HTERT RPE-1 (cell line): ENCODE data around the gene LRRN4.

Experiments used
- in situ Hi-C: fragments of 300-500 bp; cut with MboI; formaldehyde crosslinking; loops from 4 replicates; pipeline ENCODE4 v1.14.3; 2020; ENCODE audit warnings: low sequenced_read_pairs

LRRN4 gene

DNA sequence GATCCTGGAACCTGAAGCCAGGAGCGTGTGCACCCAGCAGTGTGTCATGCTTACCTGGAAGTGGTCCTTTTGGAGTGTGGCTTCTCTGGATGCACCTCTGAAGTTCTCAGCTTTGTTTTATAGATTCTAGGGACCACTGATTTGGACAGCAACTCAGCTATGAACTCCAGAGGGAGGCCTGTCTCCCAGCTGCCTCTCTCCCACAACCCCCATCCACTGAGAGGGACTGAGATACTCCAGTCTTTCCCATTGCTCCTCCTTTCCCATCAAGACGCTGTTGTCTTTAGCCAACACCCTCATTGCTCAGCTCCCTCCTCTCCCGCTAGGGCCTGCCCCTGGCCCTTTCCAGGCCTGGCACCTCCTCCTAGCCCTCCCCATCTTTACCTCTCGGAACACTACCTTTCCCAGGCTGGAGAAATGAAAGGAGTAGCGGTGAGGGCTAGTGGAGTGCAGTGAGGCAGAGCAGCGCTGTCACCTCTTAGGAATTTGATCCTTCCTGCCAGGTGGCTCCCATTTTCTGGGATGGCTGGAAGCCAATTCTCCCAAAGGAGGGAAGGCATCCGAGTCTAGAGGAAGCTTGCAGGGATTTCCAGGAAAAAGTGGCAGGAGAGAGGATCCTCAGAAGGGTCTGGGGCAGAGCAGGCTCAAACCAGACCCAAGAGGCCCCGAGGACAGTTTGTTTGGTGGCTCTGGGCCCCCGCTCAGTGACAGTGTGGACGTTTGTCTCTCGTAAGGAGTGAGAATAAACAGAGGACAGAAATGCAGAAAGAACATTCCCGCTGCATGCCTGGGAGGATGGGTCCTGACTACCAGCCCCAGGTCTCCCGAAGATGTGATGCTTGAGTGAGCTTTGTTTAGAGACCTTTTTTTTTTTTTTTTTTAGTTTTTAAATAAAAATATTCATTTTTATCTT lies at the start of gene LRRN4:
LRRN4 (minus strand) TSS at position 285 of the 913 bp plus-strand sequence. CDS start 1,261 bp downstream, outside the sequence.
- in situ Hi-C loops: no loop called here

- in situ Hi-C loops: no loop called here
Measured at GRCh38 chr20:6103301-6103700, 49.4 kb upstream of the LRRN4 start.

- in situ Hi-C loops: no loop called here
Measured at GRCh38 chr20:6101346-6101745, 47.5 kb upstream of the LRRN4 start.

GRCh38 chr20:6100246-6100645 lies 46.4 kb upstream of the LRRN4 start:
- in situ Hi-C loops: no loop called here

DNA sequence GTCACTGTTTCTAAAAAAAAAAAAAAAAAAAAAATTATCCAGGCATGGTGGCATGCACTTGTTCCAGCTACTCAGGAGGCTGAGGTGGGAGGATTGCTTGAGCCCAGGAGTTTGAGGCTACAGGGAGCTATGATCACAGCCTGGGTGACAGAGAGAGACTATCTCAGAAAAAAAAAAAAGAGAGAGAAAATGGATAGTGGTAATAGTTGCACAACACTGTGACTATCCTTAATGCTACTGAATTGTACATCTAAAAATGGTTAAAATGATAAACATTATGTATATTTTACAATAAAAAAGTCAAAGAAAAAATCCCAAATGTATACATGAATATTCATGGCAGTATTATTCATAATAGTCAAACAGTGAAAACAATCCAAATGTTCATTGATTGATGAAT lies 46.0 kb upstream of the LRRN4 start:
- in situ Hi-C loops: no loop called here

GRCh38 chr20:6095409-6095808 lies 41.5 kb upstream of the LRRN4 start:
- in situ Hi-C loops: no loop called here

GRCh38 chr20:6094565-6094964 lies 40.7 kb upstream of the LRRN4 start:
- in situ Hi-C loops: no loop called here

GRCh38 chr20:6094063-6094462 lies 40.2 kb upstream of the LRRN4 start:
- in situ Hi-C loops: no loop called here

- in situ Hi-C loops: no loop called here
Measured at GRCh38 chr20:6091661-6092060, 37.8 kb upstream of the LRRN4 start.

- in situ Hi-C loops: no loop called here
Measured at GRCh38 chr20:6086868-6087267, 33.0 kb upstream of the LRRN4 start.

- in situ Hi-C loops: no loop called here
Measured at GRCh38 chr20:6083926-6084325, 30.1 kb upstream of the LRRN4 start.

DNA sequence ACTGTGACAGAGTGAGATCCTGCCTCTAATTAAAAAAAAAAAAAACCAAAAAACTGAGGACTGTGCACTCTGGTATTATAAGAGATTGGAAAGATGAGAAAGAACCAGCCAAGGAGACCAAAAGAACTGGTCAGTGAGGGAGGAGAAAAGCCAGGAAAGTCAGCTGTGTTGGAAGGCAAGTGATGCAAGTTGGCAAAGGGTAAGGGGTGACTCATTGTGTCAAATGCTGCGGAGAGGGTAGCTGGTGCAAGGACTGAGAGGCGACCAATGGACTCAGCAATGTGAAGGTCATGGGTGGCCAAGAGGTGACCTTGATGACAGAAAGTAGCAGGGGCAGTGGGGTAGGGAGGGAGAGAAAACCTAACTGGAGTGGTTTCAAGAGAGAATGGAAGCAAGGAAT lies 27.4 kb upstream of the LRRN4 start:
- in situ Hi-C loops: no loop called here

- in situ Hi-C loops: no loop called here
Measured at GRCh38 chr20:6079016-6079415, 25.2 kb upstream of the LRRN4 start.

DNA sequence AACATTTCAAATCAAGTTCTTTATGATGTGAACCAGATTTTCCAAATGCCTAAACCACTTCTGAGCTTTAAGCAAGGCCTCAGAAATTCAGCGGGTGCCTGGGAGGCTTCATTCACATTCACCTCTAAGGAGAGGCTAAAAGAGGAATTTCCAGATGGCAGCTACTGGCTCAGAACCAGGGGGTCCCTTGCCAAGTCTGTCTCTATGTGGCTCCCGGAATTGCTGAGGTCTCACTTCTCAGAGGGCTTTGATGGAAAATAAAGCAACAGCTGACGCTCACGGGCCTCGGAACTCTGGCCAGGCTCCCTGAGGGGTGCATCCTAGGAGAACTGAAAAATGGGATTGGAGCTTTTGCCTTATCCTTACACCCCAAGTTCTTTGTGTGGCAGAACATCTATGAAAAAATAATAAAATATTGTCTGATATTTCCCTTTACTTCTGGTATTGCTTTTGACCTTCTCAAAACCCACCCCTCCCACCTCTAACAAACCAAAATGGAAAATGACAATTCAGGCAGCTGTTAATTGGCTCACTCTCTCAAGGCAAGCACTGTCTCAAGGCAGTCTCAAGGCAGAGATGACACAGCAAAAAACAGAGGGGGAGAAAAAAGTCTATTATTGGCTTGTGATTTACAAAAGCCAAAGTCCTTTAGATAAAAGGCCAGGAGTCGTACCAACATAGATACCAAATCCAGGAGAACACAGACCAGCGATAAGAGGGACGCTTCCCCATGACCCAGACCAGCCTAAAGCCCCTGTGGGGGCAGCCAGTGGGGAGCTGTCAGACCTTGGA lies 21.8 kb upstream of the LRRN4 start:
- in situ Hi-C loops: no loop called here

- in situ Hi-C loops: no loop called here
Measured at GRCh38 chr20:6074784-6075183, 20.9 kb upstream of the LRRN4 start.

DNA sequence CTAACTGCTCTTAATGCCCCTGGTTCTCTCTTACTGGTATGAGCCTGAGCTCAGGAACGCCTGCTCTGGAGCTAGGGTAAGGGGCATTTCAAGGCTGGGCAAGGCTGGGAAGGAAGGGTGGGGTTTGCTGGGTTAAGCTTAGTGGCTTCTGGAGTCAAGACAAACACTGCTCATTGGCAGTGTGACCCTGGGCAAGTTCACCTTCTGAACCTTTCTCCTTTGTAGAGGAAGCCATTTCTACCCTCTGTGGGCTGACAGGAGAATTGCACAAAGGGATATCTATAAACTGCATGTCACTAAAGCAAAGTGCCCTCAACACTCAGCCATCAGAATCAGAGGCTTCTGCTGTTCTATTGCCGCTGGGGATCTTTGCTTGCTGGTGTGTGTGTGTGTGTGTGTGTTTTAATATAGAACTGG lies 20.3 kb upstream of the LRRN4 start:
- in situ Hi-C loops: no loop called here

DNA sequence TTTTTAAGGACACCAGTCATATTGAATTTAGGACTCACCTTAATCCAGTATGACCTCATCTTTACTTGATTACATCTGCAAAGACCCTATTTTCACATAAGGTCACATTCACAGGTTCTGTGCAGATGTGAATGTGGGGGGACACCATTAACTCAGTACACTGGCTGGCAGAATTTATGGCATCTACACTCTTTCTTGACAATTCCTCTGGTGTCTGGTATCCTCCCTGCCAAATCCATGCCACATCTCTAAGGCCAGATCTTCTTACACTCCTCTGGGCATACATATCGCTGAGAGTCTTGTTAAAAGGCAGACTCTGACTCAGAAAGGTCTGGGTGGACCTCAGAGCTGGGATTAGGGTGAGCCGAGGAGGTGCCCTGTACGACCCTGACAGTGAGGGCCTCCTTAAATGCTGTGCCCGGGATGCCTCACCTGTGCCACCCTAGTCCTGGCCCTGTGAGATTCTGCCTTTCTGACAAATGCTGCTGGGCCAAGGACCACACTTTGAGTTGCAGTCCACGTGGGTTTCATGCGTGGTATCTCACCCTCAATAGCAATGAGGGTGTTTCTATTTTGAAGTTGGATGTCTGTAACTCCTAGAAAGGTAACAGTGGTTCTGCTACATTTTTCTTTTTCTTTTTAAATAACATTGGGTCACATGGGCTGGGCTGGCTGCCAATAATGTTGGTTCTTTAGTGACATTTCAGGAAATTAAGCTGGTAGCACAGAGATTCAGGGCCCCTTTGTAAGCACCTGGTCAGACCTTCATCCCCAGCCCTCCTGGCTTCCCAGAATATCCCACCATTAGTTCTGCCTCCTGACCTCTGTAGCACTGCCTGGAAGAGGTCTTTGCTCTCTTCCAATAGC lies 17.2 kb upstream of the LRRN4 start:
- in situ Hi-C loops: no loop called here

DNA sequence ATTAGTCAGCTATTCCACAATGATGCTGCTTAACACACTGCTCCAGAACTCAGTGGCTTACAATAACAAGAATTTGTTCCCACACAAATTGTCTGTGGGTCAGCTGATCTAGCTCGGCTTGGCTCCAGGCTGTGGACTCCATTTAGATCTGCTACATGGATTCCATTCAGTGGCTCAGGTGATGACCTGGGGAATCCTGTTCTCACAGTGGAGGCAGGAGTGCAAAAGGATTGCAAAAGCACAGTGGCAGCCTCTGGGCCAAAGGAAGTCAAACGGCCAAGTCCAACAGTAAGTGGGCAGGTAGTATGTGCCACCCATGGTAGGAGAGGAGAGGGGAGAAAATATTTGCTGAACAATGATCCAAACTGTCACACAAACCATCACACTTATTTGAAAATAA lies 15.8 kb upstream of the LRRN4 start:
- in situ Hi-C loops: no loop called here

DNA sequence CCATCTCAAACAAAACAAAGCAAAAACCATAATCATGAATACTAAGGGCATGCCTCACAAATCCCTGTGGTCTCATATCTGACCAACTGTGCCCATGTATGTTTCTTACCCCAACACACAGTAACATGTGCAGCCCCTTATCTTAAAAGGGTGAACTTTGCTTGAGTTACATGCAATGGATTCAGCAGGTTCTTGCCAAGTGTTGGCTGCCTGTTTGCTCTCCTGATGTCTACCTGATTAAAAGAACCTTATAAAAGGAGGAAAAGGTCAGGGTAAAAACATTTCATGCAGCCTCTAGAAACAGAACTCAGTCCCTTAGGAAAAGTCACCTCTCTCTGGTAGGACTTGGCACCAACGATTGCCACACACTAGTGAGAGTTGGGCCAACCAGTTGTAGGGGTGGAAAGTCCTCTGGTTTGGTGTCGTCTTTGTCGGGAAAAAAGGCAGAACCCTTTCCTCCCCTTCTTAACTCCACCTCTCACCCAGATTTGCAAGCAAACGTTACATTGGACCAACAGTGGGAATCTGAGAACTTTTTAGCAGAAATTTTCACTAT lies 14.0 kb upstream of the LRRN4 start:
- in situ Hi-C loops: no loop called here

- in situ Hi-C loops: no loop called here
Measured at GRCh38 chr20:6066582-6066981, 12.7 kb upstream of the LRRN4 start.

DNA sequence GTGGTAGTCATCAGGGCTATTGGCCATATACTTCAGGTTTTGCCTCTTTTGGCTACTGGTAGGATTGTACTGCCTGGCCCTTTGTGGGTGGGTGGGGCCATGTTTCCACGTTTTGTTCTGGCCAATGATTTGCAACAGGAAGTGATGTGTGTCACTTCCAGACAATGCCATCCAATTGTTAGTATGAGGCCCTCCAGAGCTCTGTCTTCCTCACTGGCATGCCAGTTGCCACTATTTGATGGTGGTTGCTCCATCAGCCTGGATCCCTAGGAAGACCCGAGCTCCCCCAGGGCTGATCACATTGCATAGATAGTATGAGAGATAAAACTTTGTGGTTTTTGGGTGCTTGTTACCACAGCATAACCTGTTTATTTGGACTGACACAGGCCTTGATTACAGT lies 7.7 kb upstream of the LRRN4 start:
- in situ Hi-C loops: no loop called here
